H1 (cell line): ENCODE measurements around the gene NCLN. TPM values are rescaled to one million over a fixed set of nuclear protein-coding genes. Genes with fewer than 3 reads are reported as not detected.

ENCODE experiments used
- CTCF ChIA-PET: fragments of 300-600 bp; sonication (Branson Sonifier 250); formaldehyde crosslinking; loops from one replicate; lab custom pipeline; 2021; ENCODE audit not compliant: partially characterized antibody; lab: Charles Lee
- POLR2A ChIA-PET: fragments of 300-600 bp; sonication (Branson Sonifier 250); formaldehyde crosslinking; loops from one replicate; lab custom pipeline; 2021; ENCODE audit warnings: inconsistent platforms; ENCODE audit not compliant: partially characterized antibody; lab: Charles Lee
- DNase-seq, 2 experiments: peaks; one replicate each; pipeline versions ENCODE4 v3.0.0 to v3.0.0-alpha.2; 2010 to 2022; ENCODE audit warnings: low spot score in 2 of 2, low read depth in 1 of 2, mixed read lengths in 1 of 2
- FAIRE-seq: peaks from 2 replicates; lab custom pipeline; 2011; peaks lifted over from hg19 to GRCh38; lab: Jason Lieb, UNC
- H2AFZ ChIP-seq: 2 replicates; pipeline ENCODE4 v1.8.1; 2012; ENCODE audit warnings: low read length, inconsistent platforms
- H2AK5ac ChIP-seq: 2 replicates; pipeline ENCODE4 v1.6.1; 2013; ENCODE audit warnings: low read depth, low read length
- H2BK120ac ChIP-seq: replicated peaks from 2 replicates; pipeline ENCODE3; 2013; ENCODE audit warnings: low read depth, low read length, inconsistent platforms
- H2BK12ac ChIP-seq: 2 replicates; pipeline ENCODE4 v1.6.1; 2013; ENCODE audit warnings: low read depth, low read length
- H2BK15ac ChIP-seq: 2 replicates; pipeline ENCODE4 v1.6.1; 2013; ENCODE audit warnings: low read length
- H2BK20ac ChIP-seq: 2 replicates; pipeline ENCODE4 v1.6.1; 2013; ENCODE audit warnings: low read length
- H2BK5ac ChIP-seq: 2 replicates; pipeline ENCODE4 v1.6.1; 2013; ENCODE audit warnings: low read depth, low read length
- H3K14ac ChIP-seq: 2 replicates; pipeline ENCODE4 v1.6.1; 2013; ENCODE audit warnings: inconsistent platforms; ENCODE audit not compliant: insufficient read length
- H3K18ac ChIP-seq: 2 replicates; pipeline ENCODE4 v1.6.1; 2013; ENCODE audit warnings: low read length; ENCODE audit errors: extremely low read depth
- H3K23ac ChIP-seq: 2 replicates; pipeline ENCODE4 v1.6.1; 2013; ENCODE audit warnings: inconsistent platforms; ENCODE audit not compliant: insufficient read length
- H3K23me2 ChIP-seq: 2 replicates; pipeline ENCODE4 v1.6.1; 2013; ENCODE audit warnings: low read depth, low read length
- H3K27ac ChIP-seq: 2 replicates; pipeline ENCODE4 v1.6.1; 2011; ENCODE audit warnings: low read depth, low read length, inconsistent platforms
- H3K27me3 ChIP-seq, 4 experiments: replicated peaks in 1 of 4; 1 replicate in 1 of 4; 2 replicates in 3 of 4; pipeline versions ENCODE4 v1.6.1 to v1.8.1; 2011 to 2013; ENCODE audit warnings: low read length in 3 of 4, mild to moderate bottlenecking in 3 of 4, inconsistent platforms in 2 of 4, mixed read lengths in 2 of 4, moderate library complexity in 1 of 4; ENCODE audit not compliant: control insufficient read depth in 3 of 4, insufficient read depth in 3 of 4; ENCODE audit errors: extremely low read depth in 1 of 4
- H3K36me3 ChIP-seq, 4 experiments: 2 replicates each; pipeline versions ENCODE4 v1.6.1 to v1.8.1; 2011 to 2013; ENCODE audit warnings: mild to moderate bottlenecking in 4 of 4, low read length in 3 of 4, moderate library complexity in 2 of 4, control low read depth in 1 of 4, inconsistent platforms in 1 of 4; ENCODE audit not compliant: insufficient read depth in 4 of 4, control insufficient read depth in 2 of 4
- H3K4ac ChIP-seq: replicated peaks from 2 replicates; pipeline ENCODE3; 2013; ENCODE audit warnings: low read length, low read depth, mixed read lengths, inconsistent platforms; ENCODE audit not compliant: insufficient read length
- H3K4me1 ChIP-seq, 4 experiments: replicated peaks in 1 of 4; 1 replicate in 1 of 4; 2 replicates in 3 of 4; pipeline versions ENCODE4 v1.6.1 to v1.8.1; 2011 to 2013; ENCODE audit warnings: low read length in 3 of 4, inconsistent platforms in 2 of 4, mixed read lengths in 1 of 4; ENCODE audit not compliant: insufficient read depth in 4 of 4, control insufficient read depth in 3 of 4
- H3K4me2 ChIP-seq, 2 experiments: 2 replicates each; pipeline versions ENCODE4 v1.6.1 to v1.8.1; 2011 to 2013; ENCODE audit warnings: low read depth in 2 of 2, low read length in 2 of 2, control low read depth in 1 of 2, inconsistent platforms in 1 of 2, mild to moderate bottlenecking in 1 of 2; ENCODE audit not compliant: insufficient read depth in 1 of 2
- H3K4me3 ChIP-seq, 4 experiments: fragments of 200-600, 300-600 bp in 1 of 4; sonication (generic), shearing (Covaris generic), sonication (Bioruptor Twin) in 1 of 4; 2 replicates each; pipeline versions ENCODE4 v1.5.1 to v1.8.1; 2011 to 2016; ENCODE audit warnings: low read length in 4 of 4, low read depth in 3 of 4, control low read depth in 2 of 4, inconsistent platforms in 2 of 4, mild to moderate bottlenecking in 2 of 4, mixed read lengths in 1 of 4, moderate library complexity in 1 of 4; ENCODE audit not compliant: insufficient read depth in 2 of 4; ENCODE audit errors: extremely low read depth in 1 of 4
- H3K56ac ChIP-seq: replicated peaks from 2 replicates; pipeline ENCODE3; 2013; ENCODE audit warnings: low read depth, mild to moderate bottlenecking, mixed read lengths, low read length, inconsistent platforms; ENCODE audit not compliant: insufficient read length
- H3K79me1 ChIP-seq: 2 replicates; pipeline ENCODE4 v1.6.1; 2013; ENCODE audit warnings: low read depth, low read length, control low read depth
- H3K79me2 ChIP-seq, 2 experiments: 2 replicates each; pipeline versions ENCODE4 v1.6.1 to v1.8.1; 2012 to 2013; ENCODE audit warnings: low read length in 2 of 2, mild to moderate bottlenecking in 2 of 2, inconsistent platforms in 1 of 2; ENCODE audit not compliant: insufficient read depth in 2 of 2, control insufficient read depth in 1 of 2
- H3K9ac ChIP-seq, 4 experiments: replicated peaks in 1 of 4; 1 replicate in 1 of 4; 2 replicates in 3 of 4; pipeline versions ENCODE4 v1.6.1 to v1.8.1; 2011 to 2013; ENCODE audit warnings: low read depth in 3 of 4, low read length in 3 of 4, control low read depth in 2 of 4, mild to moderate bottlenecking in 2 of 4, moderate library complexity in 2 of 4, inconsistent platforms in 1 of 4; ENCODE audit errors: extremely low read depth in 1 of 4
- H3K9me3 ChIP-seq, 2 experiments: 2 replicates each; pipeline versions ENCODE4 v1.6.1 to v1.8.1; 2012 to 2013; ENCODE audit warnings: mild to moderate bottlenecking in 2 of 2, moderate library complexity in 2 of 2, control low read depth in 1 of 2, inconsistent platforms in 1 of 2, low read depth in 1 of 2, low read length in 1 of 2, mixed read lengths in 1 of 2; ENCODE audit not compliant: insufficient read depth in 2 of 2
- H4K20me1 ChIP-seq, 2 experiments: replicated peaks in 1 of 2; 2 replicates each; pipeline versions ENCODE3 to v1.8.1; 2011 to 2013; ENCODE audit warnings: inconsistent platforms in 2 of 2, low read length in 2 of 2, mild to moderate bottlenecking in 1 of 2; ENCODE audit not compliant: insufficient read depth in 2 of 2, control insufficient read depth in 1 of 2
- H4K5ac ChIP-seq: 2 replicates; pipeline ENCODE4 v1.6.1; 2013; ENCODE audit warnings: low read length, low read depth, mixed read lengths, inconsistent platforms; ENCODE audit not compliant: insufficient read length
- H4K8ac ChIP-seq: 2 replicates; pipeline ENCODE4 v1.8.0; 2013; ENCODE audit warnings: mild to moderate bottlenecking, moderate library complexity, low read length, inconsistent platforms; ENCODE audit not compliant: insufficient read depth; ENCODE audit errors: extremely low read depth
- H4K91ac ChIP-seq: replicated peaks from 2 replicates; pipeline ENCODE3; 2013; ENCODE audit warnings: low read length, mixed read lengths, inconsistent platforms; ENCODE audit not compliant: insufficient read length
- BCL11A ChIP-seq, 2 experiments: IDR thresholded peaks; one replicate each; pipeline ENCODE4 v1.6.1; 2011; ENCODE audit warnings: low read depth in 2 of 2, low read length in 2 of 2, mild to moderate bottlenecking in 2 of 2
- NANOG ChIP-seq: IDR thresholded peaks from 2 replicates; pipeline ENCODE4 v1.6.1; 2011; ENCODE audit warnings: low read length, low read depth, mild to moderate bottlenecking, inconsistent platforms; ENCODE audit not compliant: insufficient read depth, poor library complexity, severe bottlenecking
- WGBS, 2 experiments: shearing (Covaris generic) in 1 of 2; methylation state at CpG; one replicate each; pipeline versions ENCODE4 v1.1.6 to v1.1.7; 2013 to 2015; ENCODE audit warnings: low lambda C conversion rate in 2 of 2, mixed read lengths in 2 of 2, inconsistent platforms in 1 of 2, low coverage in 1 of 2, missing lambda C conversion rate in 1 of 2; ENCODE audit not compliant: insufficient replicate concordance in 2 of 2, insufficient coverage in 1 of 2, insufficient read length in 1 of 2; ENCODE audit errors: extremely low coverage in 1 of 2, missing lambda C conversion rate in 1 of 2; 5-methylcytosine and 5-hydroxymethylcytosine counted together
- polyA plus RNA-seq, 7 experiments: library from polyadenylated mRNA; depleted of rRNA in 3 of 7; stranded (reverse) in 5 of 7; unstranded in 2 of 7; fragments of >200 nt in 5 of 7; fragments of 200-250 nt in 2 of 7; gene quantifications; 1 replicate in 5 of 7; 2 replicates in 1 of 7; 4 replicates in 1 of 7; pipeline versions ENCODE4 v1.2.1 to v1.2.3, GENCODE V29; 2011 to 2013; ENCODE audit warnings: missing spikeins in 2 of 7, mixed read lengths in 2 of 7
- total RNA-seq: library from RNA; stranded (reverse); fragmentation: NEBNext Ultra II Directional; extraction: Animal tissue kit (Norgen Biotek cat#: 25700); gene quantifications from 2 replicates; pipeline ENCODE4 v1.2.1, GENCODE V29; 2021

The NCLN gene
- total and polyA plus RNA-seq, 2 of the 8 experiments (the other 6 are each of a cell fraction or from before 2014, with no cell fraction given) = 89.2 to 103 TPM

DNA sequence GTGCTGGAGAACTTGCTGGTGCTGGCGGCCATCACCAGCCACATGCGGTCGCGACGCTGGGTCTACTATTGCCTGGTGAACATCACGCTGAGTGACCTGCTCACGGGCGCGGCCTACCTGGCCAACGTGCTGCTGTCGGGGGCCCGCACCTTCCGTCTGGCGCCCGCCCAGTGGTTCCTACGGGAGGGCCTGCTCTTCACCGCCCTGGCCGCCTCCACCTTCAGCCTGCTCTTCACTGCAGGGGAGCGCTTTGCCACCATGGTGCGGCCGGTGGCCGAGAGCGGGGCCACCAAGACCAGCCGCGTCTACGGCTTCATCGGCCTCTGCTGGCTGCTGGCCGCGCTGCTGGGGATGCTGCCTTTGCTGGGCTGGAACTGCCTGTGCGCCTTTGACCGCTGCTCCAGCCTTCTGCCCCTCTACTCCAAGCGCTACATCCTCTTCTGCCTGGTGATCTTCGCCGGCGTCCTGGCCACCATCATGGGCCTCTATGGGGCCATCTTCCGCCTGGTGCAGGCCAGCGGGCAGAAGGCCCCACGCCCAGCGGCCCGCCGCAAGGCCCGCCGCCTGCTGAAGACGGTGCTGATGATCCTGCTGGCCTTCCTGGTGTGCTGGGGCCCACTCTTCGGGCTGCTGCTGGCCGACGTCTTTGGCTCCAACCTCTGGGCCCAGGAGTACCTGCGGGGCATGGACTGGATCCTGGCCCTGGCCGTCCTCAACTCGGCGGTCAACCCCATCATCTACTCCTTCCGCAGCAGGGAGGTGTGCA lies 6.6 kb upstream of the NCLN start:
- FAIRE-seq (no peak), DNase-seq (no peak)
- Histone ChIP-seq H3K56ac (no peak overlapping the region), H3K27ac (no peak overlapping the region), H4K20me1 (no peaks in the 10 kb centered on the region), H3K79me1 (no peaks in the 10 kb centered on the region), H4K5ac (no peak overlapping the region), H2BK20ac (no peak overlapping the region), H3K23ac (no peak overlapping the region), H2BK5ac (no peak overlapping the region), H3K27me3 (no peaks in the 10 kb centered on the region), H3K4me3 (no peak overlapping the region), H2AFZ (no peak overlapping the region; the same call in 1 of the 2 replicates), H3K9ac (no peak overlapping the region), H4K91ac (no peak overlapping the region), H3K4me2 (no peak overlapping the region), H3K23me2 (no peaks in the 10 kb centered on the region), H3K4me1 (no peaks in the 10 kb centered on the region), H2AK5ac (no peak overlapping the region), H2BK12ac (no peak overlapping the region), H3K14ac (no peak overlapping the region), H3K4ac (no peak overlapping the region), H3K79me2 (no peaks in the 10 kb centered on the region), H2BK15ac (no peak overlapping the region), H3K9me3 (no peaks in the 10 kb centered on the region), H3K36me3 (no peaks in the 10 kb centered on the region), H4K8ac (peak overlapping the region; percentile 80; the same call in 1 of the 2 replicates), H2BK120ac (no peak overlapping the region), H3K18ac (no peak overlapping the region)
- POLR2A ChIA-PET = interaction anchor here (1.0 kb wide), 1 partner anchor 11 kb away, joined by 4 read pairs; no protein-coding TSS in a partner anchor
- CTCF ChIA-PET = no interaction called here
- 93% methylated on average over 38 of the region's 52 CpGs; no CpG with 5 or more reads in 1 of the 2 experiments for WGBS, 2 experiments
- TF ChIP-seq NANOG (no peak), BCL11A (IDR thresholded peaks at IDR 0.05; ENCODE audit: low read depth in 2 of 2, low read length in 2 of 2) (no peak)
